ENCODE data around the gene FAM193A.

DNA sequence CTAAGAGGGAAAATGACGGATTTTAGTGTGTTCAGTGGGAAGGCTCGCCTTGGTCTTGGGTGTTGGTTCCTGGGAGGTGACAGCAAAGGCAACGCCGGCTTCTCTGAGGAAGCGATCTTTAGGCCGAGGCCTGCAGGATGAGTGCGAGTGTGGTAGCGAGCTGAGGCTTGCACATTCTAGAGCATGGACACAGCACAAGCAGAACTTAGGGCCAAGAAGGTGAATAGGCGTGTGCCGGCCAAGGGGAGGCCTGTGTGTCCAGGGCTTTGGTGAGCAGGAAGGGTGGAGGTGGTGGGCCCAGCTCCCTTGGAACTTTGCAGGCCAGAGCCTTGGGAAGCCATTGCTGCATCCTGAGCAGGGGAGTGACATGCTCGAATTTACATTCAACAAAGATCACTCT lies 151.8 kb downstream of the FAM193A start:
- TF ChIP-seq NFIC (IDR thresholded peaks at IDR 0.05), result no peak
- TF ChIP-seq CEBPB (IDR thresholded peaks at IDR 0.05), result no peak
- no peak for TF ChIP-seq YY1 (IDR thresholded peaks at IDR 0.05; ENCODE audit: low read depth)
- no peak for TF ChIP-seq RAD21 (IDR thresholded peaks at IDR 0.05; ENCODE audit: low read depth)
- TF ChIP-seq TAF1 (IDR thresholded peaks at IDR 0.05; ENCODE audit: low read depth), result no peak
- no peak for TF ChIP-seq EP300 (IDR thresholded peaks at IDR 0.05; ENCODE audit: borderline replicate concordance)
- no peak for TF ChIP-seq EGR1 (IDR thresholded peaks at IDR 0.05)
- TF ChIP-seq TCF12 (IDR thresholded peaks at IDR 0.05; ENCODE audit: low read depth), result no peak
- TF ChIP-seq CREB1 (IDR thresholded peaks at IDR 0.05; ENCODE audit: low read depth), result no peak
- no peak for TF ChIP-seq TEAD4 (IDR thresholded peaks at IDR 0.05)

Data from Ishikawa (cell line).